Sigmoid colon (tissue), 4 donors: ENCODE data around the gene CLIC4.
"Not testable (repeated sequence)": the region's sequence is repeated elsewhere in the genome, so short reads cannot be mapped to it uniquely, and the experiment has no call there.

Experiments
- EP300 ChIP-seq, 4 donors: sonication (generic); formaldehyde crosslinking; IDR thresholded peaks; one replicate each; pipeline ENCODE4 v1.6.1; 2017; ENCODE audit warnings: antibody characterized with exemption in 4 of 4
- POLR2A ChIP-seq, 2 donors: fragments of 450-650 bp; IDR thresholded peaks; one replicate each; pipeline ENCODE4 v1.6.1; 2016; ENCODE audit warnings: antibody characterized with exemption in 2 of 2, mild to moderate bottlenecking in 2 of 2, moderate library complexity in 2 of 2
- POLR2AphosphoS5 ChIP-seq, 4 donors: sonication (generic); formaldehyde crosslinking; IDR thresholded peaks; one replicate each; pipeline ENCODE4 v1.6.1; 2017; ENCODE audit warnings: antibody characterized with exemption in 4 of 4
- TF ChIP-seq, protein P1 (sequence below), 4 experiments: fragments of 450-650 bp in 3 of 4; fragments of 200-600 bp in 1 of 4; IDR thresholded peaks; one replicate each; pipeline ENCODE4 v1.5.1; 2016 to 2019; ENCODE audit warnings: antibody characterized with exemption in 4 of 4, mild to moderate bottlenecking in 3 of 4, moderate library complexity in 2 of 4

GRCh38 chr1:24779199-24779598 lies 34.0 kb downstream of the CLIC4 start:
- TF ChIP-seq POLR2A, POLR2AphosphoS5, EP300 (IDR thresholded peaks at IDR 0.05): not testable (repeated sequence)
- TF ChIP-seq, protein P1, sequence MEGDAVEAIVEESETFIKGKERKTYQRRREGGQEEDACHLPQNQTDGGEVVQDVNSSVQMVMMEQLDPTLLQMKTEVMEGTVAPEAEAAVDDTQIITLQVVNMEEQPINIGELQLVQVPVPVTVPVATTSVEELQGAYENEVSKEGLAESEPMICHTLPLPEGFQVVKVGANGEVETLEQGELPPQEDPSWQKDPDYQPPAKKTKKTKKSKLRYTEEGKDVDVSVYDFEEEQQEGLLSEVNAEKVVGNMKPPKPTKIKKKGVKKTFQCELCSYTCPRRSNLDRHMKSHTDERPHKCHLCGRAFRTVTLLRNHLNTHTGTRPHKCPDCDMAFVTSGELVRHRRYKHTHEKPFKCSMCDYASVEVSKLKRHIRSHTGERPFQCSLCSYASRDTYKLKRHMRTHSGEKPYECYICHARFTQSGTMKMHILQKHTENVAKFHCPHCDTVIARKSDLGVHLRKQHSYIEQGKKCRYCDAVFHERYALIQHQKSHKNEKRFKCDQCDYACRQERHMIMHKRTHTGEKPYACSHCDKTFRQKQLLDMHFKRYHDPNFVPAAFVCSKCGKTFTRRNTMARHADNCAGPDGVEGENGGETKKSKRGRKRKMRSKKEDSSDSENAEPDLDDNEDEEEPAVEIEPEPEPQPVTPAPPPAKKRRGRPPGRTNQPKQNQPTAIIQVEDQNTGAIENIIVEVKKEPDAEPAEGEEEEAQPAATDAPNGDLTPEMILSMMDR (IDR thresholded peaks at IDR 0.05) = not testable (repeated sequence)
